H9 (cell line): Measurements from ENCODE around the gene PIH1D2. TPM values are rescaled to one million over a fixed set of nuclear protein-coding genes. Genes with fewer than 3 reads are reported as not detected.

Experiments
- DNase-seq: peaks from one replicate; pipeline ENCODE4 v3.0.0-alpha.2; 2017
- H2AFZ ChIP-seq: one replicate; pipeline ENCODE4 v1.6.1; 2013; ENCODE audit warnings: mild to moderate bottlenecking, low read length, control low read depth, moderate library complexity
- H2AK5ac ChIP-seq: 2 replicates; pipeline ENCODE4 v1.6.1; 2013; ENCODE audit warnings: low read length, control low read depth, mixed read lengths; ENCODE audit not compliant: insufficient read length
- H2BK120ac ChIP-seq: one replicate; pipeline ENCODE4 v1.6.1; 2013; ENCODE audit warnings: low read depth, mild to moderate bottlenecking, low read length, control low read depth, inconsistent platforms; ENCODE audit not compliant: poor library complexity, severe bottlenecking
- H2BK12ac ChIP-seq: 2 replicates; pipeline ENCODE4 v1.6.1; 2013; ENCODE audit warnings: low read length, control low read depth, mixed read lengths, low read depth; ENCODE audit not compliant: insufficient read length
- H2BK15ac ChIP-seq: 2 replicates; pipeline ENCODE4 v1.6.1; 2013; ENCODE audit warnings: low read depth, low read length, control low read depth
- H2BK20ac ChIP-seq: one replicate; pipeline ENCODE4 v1.6.1; 2013; ENCODE audit warnings: low read depth, mild to moderate bottlenecking, low read length, control low read depth, inconsistent platforms; ENCODE audit not compliant: poor library complexity, severe bottlenecking
- H2BK5ac ChIP-seq: 2 replicates; pipeline ENCODE4 v1.6.1; 2013; ENCODE audit warnings: low read length, control low read depth, mixed read lengths; ENCODE audit not compliant: insufficient read length
- H3K14ac ChIP-seq: 2 replicates; pipeline ENCODE4 v1.6.1; 2013; ENCODE audit warnings: low read length, control low read depth; ENCODE audit not compliant: insufficient read depth
- H3K18ac ChIP-seq: 2 replicates; pipeline ENCODE4 v1.6.1; 2013; ENCODE audit warnings: low read depth, mild to moderate bottlenecking, mixed read lengths, low read length, control low read depth; ENCODE audit not compliant: insufficient read length
- H3K23ac ChIP-seq: 2 replicates; pipeline ENCODE4 v1.6.1; 2013; ENCODE audit warnings: low read length, control low read depth, mixed read lengths, low read depth; ENCODE audit not compliant: insufficient read length
- H3K23me2 ChIP-seq: 2 replicates; pipeline ENCODE4 v1.6.1; 2013; ENCODE audit warnings: low read depth, mild to moderate bottlenecking, mixed read lengths, low read length, control low read depth; ENCODE audit not compliant: insufficient read length, poor library complexity, severe bottlenecking
- H3K27ac ChIP-seq: 2 replicates; pipeline ENCODE4 v1.5.1; 2013; ENCODE audit warnings: low read length, control low read depth, mixed read lengths, low read depth; ENCODE audit not compliant: insufficient read length
- H3K27me3 ChIP-seq: 2 replicates; pipeline ENCODE4 v1.6.1; 2013; ENCODE audit warnings: low read length, control low read depth, inconsistent platforms; ENCODE audit not compliant: insufficient read depth
- H3K4ac ChIP-seq: 2 replicates; pipeline ENCODE4 v1.6.1; 2013; ENCODE audit warnings: low read depth, mild to moderate bottlenecking, control low read depth, inconsistent platforms, low read length, moderate library complexity
- H3K4me1 ChIP-seq: 2 replicates; pipeline ENCODE4 v1.6.1; 2013; ENCODE audit warnings: low read length, control low read depth, inconsistent platforms; ENCODE audit not compliant: insufficient read depth
- H3K4me2 ChIP-seq: 2 replicates; pipeline ENCODE4 v1.6.1; 2013; ENCODE audit warnings: low read length, control low read depth, mixed read lengths; ENCODE audit not compliant: insufficient read length, insufficient read depth
- H3K56ac ChIP-seq: 2 replicates; pipeline ENCODE4 v1.6.1; 2013; ENCODE audit warnings: low read depth, mild to moderate bottlenecking, mixed read lengths, low read length, control low read depth; ENCODE audit not compliant: insufficient read length
- H3K79me1 ChIP-seq: 2 replicates; pipeline ENCODE4 v1.6.1; 2013; ENCODE audit warnings: low read depth, mild to moderate bottlenecking, moderate library complexity, low read length, control low read depth, inconsistent platforms; ENCODE audit not compliant: insufficient read depth, poor library complexity, severe bottlenecking
- H3K79me2 ChIP-seq: 2 replicates; pipeline ENCODE4 v1.6.1; 2013; ENCODE audit warnings: low read length, control low read depth, inconsistent platforms; ENCODE audit not compliant: insufficient read depth
- H3K9ac ChIP-seq: 2 replicates; pipeline ENCODE4 v1.6.1; 2013; ENCODE audit warnings: low read length, control low read depth, mixed read lengths; ENCODE audit not compliant: insufficient read length; ENCODE audit errors: extremely low read depth
- H3K9me3 ChIP-seq: one replicate; pipeline ENCODE4 v1.6.1; 2013; ENCODE audit warnings: low read depth, low read length, inconsistent platforms; ENCODE audit not compliant: control insufficient read depth
- H3T11ph ChIP-seq: one replicate; pipeline ENCODE4 v1.6.1; 2013; ENCODE audit warnings: mild to moderate bottlenecking, low read length, control low read depth, inconsistent platforms
- H4K20me1 ChIP-seq: one replicate; pipeline ENCODE4 v1.6.1; 2013; ENCODE audit not compliant: control insufficient read depth, insufficient read length, insufficient read depth
- H4K5ac ChIP-seq: 2 replicates; pipeline ENCODE4 v1.6.1; 2013; ENCODE audit warnings: low read depth, mild to moderate bottlenecking, mixed read lengths, low read length, control low read depth; ENCODE audit not compliant: insufficient read length
- H4K8ac ChIP-seq: replicated peaks from 2 replicates; pipeline ENCODE4 v1.6.1; 2013; ENCODE audit warnings: low read length, control low read depth, mixed read lengths, low read depth; ENCODE audit not compliant: insufficient read length
- H4K91ac ChIP-seq: 2 replicates; pipeline ENCODE4 v1.6.1; 2013; ENCODE audit warnings: low read depth, mild to moderate bottlenecking, moderate library complexity, mixed read lengths, low read length, control low read depth; ENCODE audit not compliant: insufficient read length
- H3K27ac Mint-ChIP-seq, 3 experiments: 2 replicates in 2 of 3; 3 replicates in 1 of 3; pipeline ENCODE4 v1.8.0; 2020 to 2021; ENCODE audit warnings: mixed read lengths in 3 of 3, mild to moderate bottlenecking in 1 of 3, moderate library complexity in 1 of 3
- H3K27me3 Mint-ChIP-seq: 2 replicates; pipeline ENCODE4 v1.8.0; 2021; ENCODE audit warnings: low read depth, mild to moderate bottlenecking, moderate library complexity, mixed read lengths
- H3K36me3 Mint-ChIP-seq, 3 experiments: 2 replicates in 2 of 3; 3 replicates in 1 of 3; pipeline ENCODE4 v1.8.0; 2020 to 2021; ENCODE audit warnings: low read depth in 3 of 3, mixed read lengths in 3 of 3; ENCODE audit not compliant: insufficient read depth in 1 of 3
- H3K4me1 Mint-ChIP-seq, 2 experiments: 2 replicates each; pipeline ENCODE4 v1.8.0; 2020; ENCODE audit warnings: mixed read lengths in 2 of 2
- H3K4me3 Mint-ChIP-seq, 2 experiments: 2 replicates in 1 of 2; 3 replicates in 1 of 2; pipeline ENCODE4 v1.8.0; 2020 to 2021; ENCODE audit warnings: mild to moderate bottlenecking in 2 of 2, mixed read lengths in 2 of 2, moderate library complexity in 1 of 2
- H3K9me3 Mint-ChIP-seq, 2 experiments: 2 replicates in 1 of 2; 3 replicates in 1 of 2; pipeline ENCODE4 v1.8.0; 2020; ENCODE audit warnings: mild to moderate bottlenecking in 2 of 2, mixed read lengths in 2 of 2, moderate library complexity in 1 of 2
- CTCF ChIP-seq: fragments of 200-600 bp; sonication (generic); conservative IDR thresholded peaks from 3 replicates; pipeline ENCODE4 v1.8.0; 2021; ENCODE audit warnings: antibody characterized with exemption, mild to moderate bottlenecking
- WGBS: extraction: QIAGEN DNeasy Blood & Tissue Kit; methylation state at CpG from one replicate; pipeline ENCODE4 v1.1.7; 2013; ENCODE audit warnings: missing lambda C conversion rate, low lambda C conversion rate, mixed read lengths; ENCODE audit not compliant: insufficient read length; ENCODE audit errors: extremely low coverage; 5-methylcytosine and 5-hydroxymethylcytosine counted together
- total RNA-seq: library from RNA; stranded (reverse); gene quantifications from 2 replicates; pipeline ENCODE4 v1.2.1, GENCODE V29; 2021

PIH1D2 gene
- total RNA-seq, 1 experiment from 2014 or later: 1.1 TPM

- Histone ChIP-seq H3K27ac (no peak overlapping the region), H3K4me1 (no peaks in the 10 kb centered on the region), H2AK5ac (no peak overlapping the region), H3K23ac (no peak overlapping the region), H3K9me3 (no peaks in the 10 kb centered on the region), H4K91ac (no peak overlapping the region), H4K20me1 (no peaks in the 10 kb centered on the region), H3K79me1 (no peaks in the 10 kb centered on the region), H3K14ac (no peak overlapping the region), H3K27me3 (no peaks in the 10 kb centered on the region), H4K5ac (no peak overlapping the region), H2BK15ac (no peak overlapping the region), H4K8ac (no peak overlapping the region), H2BK5ac (no peak overlapping the region), H3K9ac (no peak overlapping the region), H2BK12ac (no peak overlapping the region), H3K18ac (no peak overlapping the region), H3K4ac (no peak overlapping the region), H2BK20ac (no peak overlapping the region), H3T11ph (no peak overlapping the region), H3K4me2 (no peak overlapping the region), H3K23me2 (no peaks in the 10 kb centered on the region), H2BK120ac (no peak overlapping the region), H3K56ac (no peak overlapping the region), H3K79me2 (no peaks in the 10 kb centered on the region), H2AFZ (no peak overlapping the region)
- Mint-ChIP-seq H3K27ac (no peak overlapping the region), H3K36me3 (no peaks in the 10 kb centered on the region), H3K4me1 (no peaks in the 10 kb centered on the region), H3K9me3 (peaks cover 0 to 3% of the 10 kb centered on the region in 2 experiments; a peak in 2 of 5 replicates), H3K4me3 (no peak overlapping the region), H3K27me3 (no peaks in the 10 kb centered on the region)
- no CpG with 5 or more reads among the region's 4 CpGs for WGBS
- no peak for DNase-seq
- no peak for TF ChIP-seq CTCF
Measured at GRCh38 chr11:112123129-112123528, 49.3 kb upstream of the PIH1D2 start.
